CD14-positive monocyte (primary cell): ENCODE data around the gene CDKN2C. TPM values are rescaled to one million over a fixed set of nuclear protein-coding genes. Genes with fewer than 3 reads are reported as not detected.

Source experiments
- DNase-seq, 3 donors: peaks; one replicate each; pipeline ENCODE4 v3.0.0-alpha.2; 2011 to 2022
- H2AFZ ChIP-seq: 2 replicates; pipeline ENCODE4 v1.6.0; 2012; ENCODE audit warnings: mild to moderate bottlenecking, low read depth, low read length, inconsistent platforms; ENCODE audit not compliant: insufficient read depth, poor library complexity, severe bottlenecking
- H3K27ac ChIP-seq, 2 donors: 1 replicate in 1 of 2; 2 replicates in 1 of 2; pipeline ENCODE4 v1.5.1; 2012 to 2013; ENCODE audit warnings: low read length in 2 of 2, control low read depth in 1 of 2, inconsistent platforms in 1 of 2, low read depth in 1 of 2, mild to moderate bottlenecking in 1 of 2
- H3K27me3 ChIP-seq, 2 donors: one replicate each; pipeline versions ENCODE4 v1.6.0 to v1.6.1; 2011 to 2013; ENCODE audit warnings: low read length in 2 of 2; ENCODE audit not compliant: control insufficient read depth in 2 of 2, insufficient read depth in 2 of 2
- H3K36me3 ChIP-seq, 2 donors: replicated peaks in 1 of 2; 1 replicate in 1 of 2; 2 replicates in 1 of 2; pipeline versions ENCODE4 v1.5.1 to v1.6.1; 2012 to 2013; ENCODE audit warnings: low read length in 2 of 2, control low read depth in 1 of 2, inconsistent platforms in 1 of 2, mild to moderate bottlenecking in 1 of 2; ENCODE audit not compliant: insufficient read depth in 2 of 2, control insufficient read depth in 1 of 2
- H3K4me1 ChIP-seq, 2 donors: 1 replicate in 1 of 2; 2 replicates in 1 of 2; pipeline versions ENCODE4 v1.5.1 to v1.6.1; 2012 to 2013; ENCODE audit warnings: low read length in 2 of 2, control low read depth in 1 of 2, inconsistent platforms in 1 of 2, mild to moderate bottlenecking in 1 of 2, moderate library complexity in 1 of 2; ENCODE audit not compliant: insufficient read depth in 2 of 2, control insufficient read depth in 1 of 2
- H3K4me2 ChIP-seq: replicated peaks from 2 replicates; pipeline ENCODE3; 2012; ENCODE audit warnings: low read length, moderate library complexity, mild to moderate bottlenecking; ENCODE audit not compliant: poor library complexity, severe bottlenecking; ENCODE audit errors: extremely low read depth
- H3K4me3 ChIP-seq, 3 experiments: fragments of 200-600 bp in 1 of 3; sonication (generic) in 1 of 3; replicated peaks in 1 of 3; 1 replicate in 2 of 3; 2 replicates in 1 of 3; pipeline ENCODE4 v1.5.1; 2011 to 2013; ENCODE audit warnings: low read length in 3 of 3, mild to moderate bottlenecking in 3 of 3, control low read depth in 2 of 3, low read depth in 2 of 3, inconsistent platforms in 1 of 3, moderate library complexity in 1 of 3
- H3K79me2 ChIP-seq: 2 replicates; pipeline ENCODE4 v1.6.0; 2012; ENCODE audit warnings: mild to moderate bottlenecking, control low read depth, inconsistent platforms, low read length, moderate library complexity; ENCODE audit not compliant: insufficient read depth
- H3K9ac ChIP-seq: 2 replicates; pipeline ENCODE4 v1.6.0; 2017; ENCODE audit warnings: low read length, mild to moderate bottlenecking; ENCODE audit not compliant: insufficient read depth, poor library complexity, severe bottlenecking
- H3K9me3 ChIP-seq, 2 donors: replicated peaks in 1 of 2; 1 replicate in 1 of 2; 2 replicates in 1 of 2; pipeline versions ENCODE4 v1.5.1 to v1.6.1; 2012 to 2013; ENCODE audit warnings: low read length in 2 of 2, control low read depth in 1 of 2; ENCODE audit not compliant: control insufficient read depth in 1 of 2, insufficient read depth in 1 of 2
- H4K20me1 ChIP-seq: 2 replicates; pipeline ENCODE4 v1.6.0; 2012; ENCODE audit warnings: mild to moderate bottlenecking, low read length, control low read depth, moderate library complexity; ENCODE audit not compliant: insufficient read depth
- H3K27ac Mint-ChIP-seq, 7 donors: one replicate each; pipeline ENCODE4 v1.8.0; 2020; ENCODE audit warnings: mild to moderate bottlenecking in 7 of 7, mixed read lengths in 7 of 7, moderate library complexity in 6 of 7, inconsistent platforms in 2 of 7
- H3K27me3 Mint-ChIP-seq, 3 donors: one replicate each; pipeline ENCODE4 v1.8.0; 2021 to 2022; ENCODE audit warnings: low read depth in 3 of 3, mild to moderate bottlenecking in 3 of 3, mixed read lengths in 3 of 3, moderate library complexity in 3 of 3, inconsistent platforms in 1 of 3
- H3K36me3 Mint-ChIP-seq, 2 donors: one replicate each; pipeline ENCODE4 v1.8.0; 2020; ENCODE audit warnings: mixed read lengths in 2 of 2, inconsistent platforms in 1 of 2, mild to moderate bottlenecking in 1 of 2
- H3K4me1 Mint-ChIP-seq: one replicate; pipeline ENCODE4 v1.8.0; 2020; ENCODE audit warnings: mild to moderate bottlenecking, mixed read lengths
- H3K4me3 Mint-ChIP-seq, 2 donors: one replicate each; pipeline ENCODE4 v1.8.0; 2020; ENCODE audit warnings: mild to moderate bottlenecking in 2 of 2, mixed read lengths in 2 of 2, moderate library complexity in 1 of 2
- H3K9me3 Mint-ChIP-seq, 7 donors: one replicate each; pipeline ENCODE4 v1.8.0; 2020 to 2022; ENCODE audit warnings: mixed read lengths in 7 of 7, mild to moderate bottlenecking in 6 of 7, moderate library complexity in 6 of 7, inconsistent platforms in 2 of 7
- WGBS: methylation state at CpG from one replicate; pipeline ENCODE4 v1.1.5; 2013; ENCODE audit warnings: missing lambda C conversion rate; ENCODE audit not compliant: insufficient coverage; 5-methylcytosine and 5-hydroxymethylcytosine counted together
- intact Hi-C, 2 donors: fragments of 100-400 bp; cut with micrococcal nuclease; formaldehyde crosslinking; loops; one replicate each; pipeline versions ENCODE4 v1.15.0 to v1.15.1; 2023
- polyA plus RNA-seq, 3 donors: library from polyadenylated mRNA; depleted of rRNA in 1 of 3; unstranded in 2 of 3; stranded (reverse) in 1 of 3; fragments of 300-500 nt in 2 of 3; fragments of >200 nt in 1 of 3; fragmentation: Illumina TruSeq in 2 of 3; gene quantifications; 1 replicate in 2 of 3; 2 replicates in 1 of 3; pipeline ENCODE4 v1.2.3, GENCODE V29; 2012 to 2021
- TF ChIP-seq, protein P1 (sequence below): fragments of 200-600 bp; IDR thresholded peaks from one replicate; pipeline ENCODE4 v1.8.0; 2022; ENCODE audit warnings: antibody characterized with exemption, mild to moderate bottlenecking

Gene CDKN2C
- polyA plus RNA-seq, 3 donors: 5.3 to 9.9 (median 7.4) TPM

GRCh38 chr1:50966991-50967390 lies 3.1 kb upstream of the CDKN2C start:
- Mint-ChIP-seq H3K9me3 (peaks cover 0 to 3% (median 0%) of the 10 kb centered on the region in 7 donors), H3K36me3 (no peaks in the 10 kb centered on the region), H3K4me3 (peak overlapping the region; percentile 99 to 100), H3K4me1 (peaks cover 24% of the 10 kb centered on the region), H3K27me3 (peaks cover 0 to 2% (median 0%) of the 10 kb centered on the region in 3 donors), H3K27ac (peak overlapping the region in 3 of 7 donors; percentile 21 to 94 (median 83))
- Histone ChIP-seq H3K27me3 (no peaks in the 10 kb centered on the region), H3K4me1 (peaks cover 15 to 29% of the 10 kb centered on the region in 2 donors), H3K79me2 (peaks cover 30% of the 10 kb centered on the region), H3K4me2 (peak overlapping the region; percentile 97), H2AFZ (peak overlapping the region; percentile 99), H4K20me1 (no peaks in the 10 kb centered on the region), H3K9me3 (no peaks in the 10 kb centered on the region), H3K9ac (no peak overlapping the region), H3K36me3 (no peaks in the 10 kb centered on the region), H3K27ac (peak overlapping the region in 1 of 2 donors; percentile 94), H3K4me3 (peak overlapping the region in 1 of 3 experiments; percentile 98)
- TF ChIP-seq, protein P1, sequence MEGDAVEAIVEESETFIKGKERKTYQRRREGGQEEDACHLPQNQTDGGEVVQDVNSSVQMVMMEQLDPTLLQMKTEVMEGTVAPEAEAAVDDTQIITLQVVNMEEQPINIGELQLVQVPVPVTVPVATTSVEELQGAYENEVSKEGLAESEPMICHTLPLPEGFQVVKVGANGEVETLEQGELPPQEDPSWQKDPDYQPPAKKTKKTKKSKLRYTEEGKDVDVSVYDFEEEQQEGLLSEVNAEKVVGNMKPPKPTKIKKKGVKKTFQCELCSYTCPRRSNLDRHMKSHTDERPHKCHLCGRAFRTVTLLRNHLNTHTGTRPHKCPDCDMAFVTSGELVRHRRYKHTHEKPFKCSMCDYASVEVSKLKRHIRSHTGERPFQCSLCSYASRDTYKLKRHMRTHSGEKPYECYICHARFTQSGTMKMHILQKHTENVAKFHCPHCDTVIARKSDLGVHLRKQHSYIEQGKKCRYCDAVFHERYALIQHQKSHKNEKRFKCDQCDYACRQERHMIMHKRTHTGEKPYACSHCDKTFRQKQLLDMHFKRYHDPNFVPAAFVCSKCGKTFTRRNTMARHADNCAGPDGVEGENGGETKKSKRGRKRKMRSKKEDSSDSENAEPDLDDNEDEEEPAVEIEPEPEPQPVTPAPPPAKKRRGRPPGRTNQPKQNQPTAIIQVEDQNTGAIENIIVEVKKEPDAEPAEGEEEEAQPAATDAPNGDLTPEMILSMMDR: no peak
- intact Hi-C loops: loop anchor here in 1 of 2 donors (10.0 kb wide), 2 partner anchors 208 to 548 kb away; partner anchors contain the start of gene EPS15
- WGBS: 86% methylated on average over 2 of the region's 3 CpGs
- DNase-seq: no peak

- H2AFZ ChIP-seq: peak overlapping the region; percentile 99
- Mint-ChIP-seq H3K27ac (peak overlapping the region; percentile 83 to 97 (median 95)), H3K9me3 (peaks cover 0 to 3% (median 0%) of the 10 kb centered on the region in 7 donors), H3K4me3 (peak overlapping the region; percentile 99 to 100), H3K36me3 (no peaks in the 10 kb centered on the region), H3K4me1 (peaks cover 27% of the 10 kb centered on the region), H3K27me3 (peaks cover 0 to 2% (median 0%) of the 10 kb centered on the region in 3 donors)
- no peaks in the 10 kb centered on the region for H3K36me3 ChIP-seq
- WGBS: 5% methylated on average over 10 of the region's 17 CpGs
- no peaks in the 10 kb centered on the region for H4K20me1 ChIP-seq
- no peaks in the 10 kb centered on the region for H3K9me3 ChIP-seq
- H3K27me3 ChIP-seq: no peaks in the 10 kb centered on the region
- peak overlapping the region; percentile 88 for H3K9ac ChIP-seq
- H3K4me1 ChIP-seq: peaks cover 15 to 33% of the 10 kb centered on the region in 2 donors
- H3K79me2 ChIP-seq: peaks cover 36% of the 10 kb centered on the region
- peak overlapping the region; percentile 84 to 94 for H3K27ac ChIP-seq
- H3K4me3 ChIP-seq: peak overlapping the region; percentile 87 to 98 (median 97)
- no peak for DNase-seq
- peak overlapping the region; percentile 97 for H3K4me2 ChIP-seq
- TF ChIP-seq, protein P1: peak; percentile 55
- intact Hi-C loops: loop anchor here in 1 of 2 donors (10.0 kb wide), 2 partner anchors 207 to 547 kb away; partner anchors contain the start of gene EPS15
These were observed 2.5 kb upstream of the CDKN2C start for GRCh38 chr1:50967416-50968157.
